ENCODE results near the gene MBD1.
"Not testable (repeated sequence)": the region's sequence is repeated elsewhere in the genome, so short reads cannot be mapped to it uniquely, and the experiment has no call there.

MBD1 gene

DNA sequence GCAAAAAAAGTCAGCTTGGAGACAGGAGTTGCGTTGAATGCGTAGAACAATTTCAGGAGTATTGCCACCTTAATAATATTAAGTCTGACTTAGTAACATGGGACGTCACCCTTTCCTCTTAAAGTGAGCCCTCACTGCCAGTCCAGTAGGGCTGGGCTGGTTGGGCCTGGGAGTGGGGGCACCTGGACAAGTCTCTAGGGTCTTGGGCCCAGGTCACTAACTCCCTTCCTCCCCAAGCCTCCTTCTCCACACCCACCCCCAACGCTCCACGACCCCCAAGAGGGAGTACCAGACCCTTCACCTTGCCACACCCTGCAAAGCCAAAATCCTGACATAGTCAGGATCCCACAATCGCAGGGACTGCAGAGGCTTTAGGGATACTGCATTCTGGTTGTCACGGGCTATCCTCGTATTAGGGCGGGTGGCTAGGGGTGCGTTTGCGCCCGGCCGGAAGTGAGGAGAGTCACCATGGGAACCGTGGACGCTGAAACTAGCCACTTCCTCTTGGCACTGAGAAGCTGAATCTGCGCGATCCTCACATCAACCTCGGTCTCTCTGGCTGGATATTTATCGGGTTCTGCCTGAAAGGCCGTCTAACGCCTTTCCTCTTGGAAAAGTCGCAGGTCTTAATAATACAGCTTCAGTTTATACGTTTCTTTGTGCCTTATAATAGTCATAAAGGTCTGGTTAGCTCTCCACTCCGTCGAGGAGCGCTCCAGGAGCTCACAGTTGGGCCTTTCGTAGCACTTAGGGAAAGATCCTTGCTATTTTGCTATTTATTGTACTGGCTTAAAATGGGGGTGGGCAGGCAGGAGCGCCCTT is 16.5 kb upstream of the MBD1 start:
- no peak for DNase-seq (ENCODE audit: low read depth, low spot score)
- no peak overlapping the region for H3K27ac ChIP-seq

GRCh38 chr18:50293039-50293438 is 11.7 kb upstream of the MBD1 start:
- no peak for DNase-seq (ENCODE audit: low read depth, low spot score)
- no peak overlapping the region for H3K27ac ChIP-seq

- no peak for DNase-seq (ENCODE audit: low read depth, low spot score)
- H3K27ac ChIP-seq: no peak overlapping the region
These were observed 7.8 kb upstream of the MBD1 start for GRCh38 chr18:50289108-50289443.

DNA sequence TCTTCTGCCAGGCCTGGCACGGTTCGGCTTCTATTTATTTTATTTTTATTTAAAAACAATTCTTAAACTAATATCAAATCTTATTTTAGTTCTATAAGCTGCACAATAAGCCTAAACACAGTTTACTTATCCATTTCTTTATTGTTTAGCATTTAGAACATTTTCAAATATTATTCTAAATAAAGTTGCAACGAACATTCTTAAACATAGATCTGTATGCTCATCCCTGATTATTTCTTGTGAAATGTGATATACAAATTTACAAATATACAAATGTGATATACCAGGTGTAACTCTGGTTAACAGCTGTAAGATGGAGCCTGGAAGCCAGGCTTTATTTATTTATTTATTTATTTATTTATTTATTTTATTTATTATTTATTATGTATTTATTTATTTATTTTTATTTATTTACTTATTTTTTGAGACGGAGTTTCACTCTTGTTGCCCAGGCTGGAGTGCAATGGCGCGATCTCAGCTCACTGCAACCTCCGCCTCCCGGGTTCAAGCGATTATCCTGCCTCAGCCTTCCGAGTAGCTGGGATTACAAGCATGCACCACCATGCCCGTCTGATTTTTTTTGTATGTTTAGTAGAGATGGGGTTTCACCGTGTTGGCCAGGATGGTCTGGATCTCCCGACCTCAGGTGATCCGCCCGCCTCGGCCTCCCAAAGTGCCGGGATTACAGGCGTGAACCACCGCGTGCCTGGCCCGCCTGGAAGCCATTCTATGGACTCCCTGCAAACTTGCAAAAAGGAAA is 7.2 kb upstream of the MBD1 start:
- H3K27ac ChIP-seq: peak overlapping the region; percentile 78
- DNase-seq (ENCODE audit: low read depth, low spot score): not testable (repeated sequence)

DNA sequence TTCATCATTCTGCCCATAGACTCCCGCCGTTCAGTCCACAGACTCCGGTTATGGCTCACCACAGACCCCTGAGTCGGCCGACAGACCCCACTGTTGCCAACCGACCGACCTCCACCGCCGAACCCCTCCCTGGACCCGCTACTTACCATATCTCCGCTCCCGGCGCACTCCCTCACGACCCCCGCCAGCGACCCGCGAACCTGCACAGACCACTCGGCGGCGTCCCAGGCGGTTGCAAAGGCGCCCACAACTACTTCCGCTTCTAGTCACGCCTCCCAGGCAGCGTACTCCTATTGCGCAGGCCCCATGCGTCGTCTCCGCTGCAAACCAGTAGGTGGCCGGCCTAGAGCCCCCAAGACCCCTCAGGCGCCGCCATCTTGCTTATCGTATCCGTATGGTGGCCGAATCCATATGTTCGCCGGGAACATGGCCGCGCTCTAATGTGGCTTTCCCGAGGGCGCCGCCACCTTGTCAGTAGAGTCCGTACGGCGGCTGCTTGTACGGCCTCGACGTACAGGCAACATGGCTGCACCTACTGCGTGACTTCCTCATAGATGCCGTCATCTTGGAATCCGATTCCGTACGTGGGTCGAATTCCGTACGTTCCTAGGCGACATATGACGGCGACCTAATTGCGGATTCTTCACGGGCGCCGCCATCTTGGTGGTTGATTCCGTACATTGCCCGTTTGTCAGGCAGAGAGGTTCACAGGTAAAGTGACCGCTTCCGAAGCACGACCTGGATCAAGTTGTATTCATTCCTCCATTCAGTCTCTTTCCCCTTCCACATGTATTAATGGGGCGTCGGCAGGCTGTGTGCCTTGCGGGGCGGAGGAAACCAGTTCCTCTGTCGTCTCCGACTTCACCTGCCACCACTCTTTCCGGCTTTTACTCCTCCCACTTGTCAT is 6.4 kb upstream of the MBD1 start, which contains the start of gene CXXC1:
Gene CXXC1 (minus strand): TSS at position 252 of the 907 bp plus-strand sequence. CDS start 103 bp downstream, at position 149.
- peak; percentile 97 for DNase-seq (ENCODE audit: low read depth, low spot score)
- H3K27ac ChIP-seq: peak within 1 kb of the TSS; percentile 78

DNA sequence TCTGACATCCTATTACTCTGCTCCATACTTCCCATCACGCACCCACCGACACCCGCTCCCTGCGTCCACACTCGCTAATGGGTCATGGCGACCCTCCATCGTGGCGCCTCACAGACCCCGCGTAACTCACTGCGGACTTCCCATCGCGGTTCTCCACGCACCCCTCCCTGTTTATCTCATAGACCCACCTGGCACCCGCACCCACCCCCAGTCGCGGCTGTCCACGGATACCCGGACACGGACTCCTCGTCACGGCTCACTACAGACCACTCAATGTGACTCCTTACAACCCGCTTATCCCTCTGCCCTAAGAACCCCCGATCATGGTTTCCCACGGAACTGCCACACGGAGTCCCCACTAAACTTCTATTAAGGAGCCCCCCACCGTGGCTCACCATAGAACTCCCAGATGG is 5.7 kb upstream of the MBD1 start:
- H3K27ac ChIP-seq: peak overlapping the region; percentile 78
- no peak for DNase-seq (ENCODE audit: low read depth, low spot score)

GRCh38 chr18:50286391-50287027 is 5.2 kb upstream of the MBD1 start:
- DNase-seq (ENCODE audit: low read depth, low spot score): no peak

DNA sequence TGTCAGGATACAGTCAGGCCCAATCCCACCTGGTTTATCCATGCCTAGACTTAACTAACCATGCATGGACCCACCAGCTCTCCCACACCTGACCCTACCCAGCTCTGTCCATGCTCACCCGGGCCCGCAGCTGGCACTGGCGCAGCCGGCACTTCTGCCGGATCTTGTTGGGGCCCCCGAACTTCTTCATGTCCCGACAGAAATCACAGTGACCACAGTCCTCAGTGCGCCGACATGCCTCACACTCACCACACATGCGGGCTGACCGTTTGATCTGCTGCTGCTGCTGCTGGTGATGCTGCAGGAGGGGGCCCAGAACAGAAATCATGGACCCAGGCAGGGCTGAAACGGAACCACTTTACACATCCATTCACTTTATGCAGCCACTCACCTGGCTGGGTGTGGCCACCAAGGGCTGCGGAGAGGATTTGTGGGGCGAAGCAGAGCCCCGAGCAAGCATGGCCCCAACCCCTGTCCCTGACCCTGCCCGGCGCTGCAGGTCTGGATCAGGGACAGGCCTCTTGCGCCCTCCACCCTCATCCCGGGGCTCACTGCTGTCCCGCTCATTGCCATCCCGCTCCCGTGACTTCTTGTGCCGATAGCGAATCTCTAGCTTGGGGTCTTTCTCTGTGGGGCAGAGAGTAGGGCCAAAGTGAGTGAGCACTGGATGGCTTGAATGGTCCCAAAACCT is 4.5 kb upstream of the MBD1 start:
- peak overlapping the region; percentile 65 for H3K27ac ChIP-seq
- DNase-seq (ENCODE audit: low read depth, low spot score): no peak

More at GRCh38 chr18:50286391-50287027, 5.2 kb upstream of the MBD1 start:
- H3K27ac ChIP-seq: peak overlapping the region; percentile 78

DNA sequence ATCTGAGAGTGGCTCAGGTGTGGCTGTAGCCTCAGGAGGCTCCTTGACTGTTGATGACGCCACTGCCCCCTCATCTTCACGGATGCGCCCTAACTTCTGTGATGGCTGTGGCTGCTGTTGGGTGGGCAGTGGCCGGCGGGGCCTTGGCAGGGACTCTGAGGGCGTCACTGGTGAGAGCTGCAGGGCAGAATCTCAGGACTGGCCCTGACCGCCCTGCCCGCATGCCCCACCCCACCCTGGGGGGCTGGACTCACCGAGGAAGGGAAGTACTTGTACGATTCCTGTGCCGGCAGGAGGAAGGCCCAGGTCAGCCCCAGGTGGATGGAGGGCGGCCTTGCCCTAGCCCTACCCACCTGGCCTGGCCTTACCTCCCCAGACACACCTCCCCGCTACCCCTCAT is 3.7 kb upstream of the MBD1 start:
- H3K27ac ChIP-seq: peak overlapping the region; percentile 65
- no peak for DNase-seq (ENCODE audit: low read depth, low spot score)

GRCh38 chr18:50284255-50284885 is 3.0 kb upstream of the MBD1 start:
- DNase-seq (ENCODE audit: low read depth, low spot score): peak; percentile 66
- peak overlapping the region; percentile 65 for H3K27ac ChIP-seq

GRCh38 chr18:50283469-50284209 is 2.3 kb upstream of the MBD1 start:
- peak overlapping the region; percentile 65 for H3K27ac ChIP-seq
- DNase-seq (ENCODE audit: low read depth, low spot score): no peak

- H3K27ac ChIP-seq: peak overlapping the region; percentile 96
- DNase-seq (ENCODE audit: low read depth, low spot score): no peak
These were observed 1.4 kb upstream of the MBD1 start for GRCh38 chr18:50282521-50283335.

- H3K27ac ChIP-seq: peak overlapping the region; percentile 96
- no peak for DNase-seq (ENCODE audit: low read depth, low spot score)
These were observed 723 bp upstream of the MBD1 start for GRCh38 chr18:50281972-50282520.

GRCh38 chr18:50280707-50281294 is 522 bp downstream of the MBD1 start:
- no peak for DNase-seq (ENCODE audit: low read depth, low spot score)

DNA sequence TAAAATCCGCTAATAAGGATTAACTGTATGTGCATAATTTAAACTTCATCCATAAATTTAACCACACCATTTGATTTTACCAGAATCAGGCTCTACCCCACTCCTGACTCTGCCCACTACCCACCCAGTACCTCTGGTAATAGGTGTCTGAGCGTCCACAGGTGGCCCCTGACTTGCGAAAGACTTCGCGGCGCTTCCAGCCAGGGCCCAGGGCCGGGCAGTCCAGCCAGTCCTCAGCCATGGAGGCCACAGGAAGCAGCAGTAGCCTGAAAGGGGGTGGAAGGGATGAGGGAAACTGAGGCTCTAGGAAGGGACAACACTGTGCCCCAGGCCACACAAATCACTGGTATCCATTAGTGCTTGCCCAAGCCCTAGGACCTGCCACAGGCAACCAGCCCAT is 1.6 kb downstream of the MBD1 start:
- peak overlapping the region; percentile 96 for H3K27ac ChIP-seq
- no peak for DNase-seq (ENCODE audit: low read depth, low spot score)

More at GRCh38 chr18:50280707-50281294, 522 bp downstream of the MBD1 start:
- peak overlapping the region; percentile 96 for H3K27ac ChIP-seq

- H3K27ac ChIP-seq: peak overlapping the region; percentile 96
- DNase-seq (ENCODE audit: low read depth, low spot score): peak; percentile 57
These were observed 3.4 kb downstream of the MBD1 start for GRCh38 chr18:50277942-50278341.

- DNase-seq (ENCODE audit: low read depth, low spot score): no peak
- peak overlapping the region; percentile 96 for H3K27ac ChIP-seq
These were observed 4.9 kb downstream of the MBD1 start for GRCh38 chr18:50276452-50276851.

All from epithelial cell of prostate (primary cell).